GM08714 (cell line): ENCODE results near the gene FDX2.
"Not testable (repeated sequence)": the region's sequence is repeated elsewhere in the genome, so short reads cannot be mapped to it uniquely, and the experiment has no call there.

Source experiments
- H3K4me3 ChIP-seq: fragments of 200-500 bp; sonication (Bioruptor generic); 2 replicates; pipeline ENCODE4 v1.5.1; 2014; ENCODE audit warnings: mild to moderate bottlenecking, low read length, inconsistent platforms
- ZNF274 ChIP-seq: IDR thresholded peaks from 2 replicates; pipeline ENCODE4 v1.6.1; 2012; ENCODE audit warnings: mild to moderate bottlenecking, low read depth, low read length

FDX2 gene

GRCh38 chr19:10289167-10289835 lies 26.5 kb downstream of the FDX2 start:
- TF ChIP-seq ZNF274 = no peak
- H3K4me3 ChIP-seq = peak overlapping the region; percentile 38; the same call in 1 of the 2 replicates

GRCh38 chr19:10288662-10289166 lies 27.1 kb downstream of the FDX2 start:
- peak overlapping the region; percentile 38; the same call in 1 of the 2 replicates for H3K4me3 ChIP-seq
- TF ChIP-seq ZNF274 = no peak

GRCh38 chr19:10286803-10287737 lies 28.7 kb downstream of the FDX2 start, which contains the start of gene ICAM4:
Gene ICAM4 (plus strand): TSS chr19:10286955. CDS start chr19:10287013, 58 bp downstream.
- no peak within 1 kb of the TSS for H3K4me3 ChIP-seq
- no peak for TF ChIP-seq ZNF274

DNA sequence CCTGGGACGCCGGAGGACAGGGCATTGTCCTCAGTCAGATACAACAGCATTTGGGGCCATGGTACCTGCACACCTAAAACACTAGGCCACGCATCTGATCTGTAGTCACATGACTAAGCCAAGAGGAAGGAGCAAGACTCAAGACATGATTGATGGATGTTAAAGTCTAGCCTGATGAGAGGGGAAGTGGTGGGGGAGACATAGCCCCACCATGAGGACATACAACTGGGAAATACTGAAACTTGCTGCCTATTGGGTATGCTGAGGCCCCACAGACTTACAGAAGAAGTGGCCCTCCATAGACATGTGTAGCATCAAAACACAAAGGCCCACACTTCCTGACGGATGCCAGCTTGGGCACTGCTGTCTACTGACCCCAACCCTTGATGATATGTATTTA lies 30.4 kb downstream of the FDX2 start:
- H3K4me3 ChIP-seq = no peak overlapping the region
- TF ChIP-seq ZNF274 = no peak

GRCh38 chr19:10284960-10285278 lies 30.9 kb downstream of the FDX2 start:
- no peak overlapping the region for H3K4me3 ChIP-seq
- TF ChIP-seq ZNF274 = no peak

DNA sequence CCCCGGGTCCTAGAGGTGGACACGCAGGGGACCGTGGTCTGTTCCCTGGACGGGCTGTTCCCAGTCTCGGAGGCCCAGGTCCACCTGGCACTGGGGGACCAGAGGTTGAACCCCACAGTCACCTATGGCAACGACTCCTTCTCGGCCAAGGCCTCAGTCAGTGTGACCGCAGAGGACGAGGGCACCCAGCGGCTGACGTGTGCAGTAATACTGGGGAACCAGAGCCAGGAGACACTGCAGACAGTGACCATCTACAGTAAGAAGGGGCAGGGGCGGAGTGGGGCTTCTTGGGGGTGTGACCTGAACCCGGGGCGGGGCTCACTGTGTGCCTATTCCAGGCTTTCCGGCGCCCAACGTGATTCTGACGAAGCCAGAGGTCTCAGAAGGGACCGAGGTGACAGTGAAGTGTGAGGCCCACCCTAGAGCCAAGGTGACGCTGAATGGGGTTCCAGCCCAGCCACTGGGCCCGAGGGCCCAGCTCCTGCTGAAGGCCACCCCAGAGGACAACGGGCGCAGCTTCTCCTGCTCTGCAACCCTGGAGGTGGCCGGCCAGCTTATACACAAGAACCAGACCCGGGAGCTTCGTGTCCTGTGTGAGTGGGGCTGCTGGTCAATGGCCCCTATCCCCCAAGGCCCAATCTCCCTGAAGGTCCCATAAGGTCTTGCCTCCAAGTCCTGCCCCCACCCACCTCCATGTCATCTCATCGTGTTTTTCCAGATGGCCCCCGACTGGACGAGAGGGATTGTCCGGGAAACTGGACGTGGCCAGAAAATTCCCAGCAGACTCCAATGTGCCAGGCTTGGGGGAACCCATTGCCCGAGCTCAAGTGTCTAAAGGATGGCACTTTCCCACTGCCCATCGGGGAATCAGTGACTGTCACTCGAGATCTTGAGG lies 31.5 kb downstream of the FDX2 start:
- TF ChIP-seq ZNF274 = no peak
- no peak overlapping the region for H3K4me3 ChIP-seq

DNA sequence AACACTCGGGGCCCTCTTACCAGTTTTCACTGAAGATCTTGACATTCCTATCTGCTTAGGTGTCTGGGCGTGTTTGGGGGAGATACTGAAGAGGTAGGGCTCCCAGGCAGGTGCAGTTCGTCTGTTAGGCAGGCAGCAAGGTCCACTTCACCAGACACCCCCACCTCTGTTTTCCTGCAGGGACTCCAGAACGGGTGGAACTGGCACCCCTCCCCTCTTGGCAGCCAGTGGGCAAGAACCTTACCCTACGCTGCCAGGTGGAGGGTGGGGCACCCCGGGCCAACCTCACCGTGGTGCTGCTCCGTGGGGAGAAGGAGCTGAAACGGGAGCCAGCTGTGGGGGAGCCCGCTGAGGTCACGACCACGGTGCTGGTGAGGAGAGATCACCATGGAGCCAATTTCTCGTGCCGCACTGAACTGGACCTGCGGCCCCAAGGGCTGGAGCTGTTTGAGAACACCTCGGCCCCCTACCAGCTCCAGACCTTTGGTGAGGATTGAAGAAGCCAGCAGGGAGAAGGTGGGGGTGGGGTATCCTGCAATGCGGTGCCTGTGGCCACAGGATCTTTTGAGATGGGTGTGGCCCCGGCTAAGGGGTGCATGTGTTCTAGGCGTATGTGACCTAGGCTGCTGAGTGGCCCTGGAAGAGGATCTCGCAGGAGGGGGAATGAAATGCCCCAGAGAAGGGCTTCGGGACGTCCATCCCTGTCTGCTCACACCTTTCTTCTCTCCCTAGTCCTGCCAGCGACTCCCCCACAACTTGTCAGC lies 32.3 kb downstream of the FDX2 start:
- no peak for TF ChIP-seq ZNF274
- H3K4me3 ChIP-seq = no peak overlapping the region

DNA sequence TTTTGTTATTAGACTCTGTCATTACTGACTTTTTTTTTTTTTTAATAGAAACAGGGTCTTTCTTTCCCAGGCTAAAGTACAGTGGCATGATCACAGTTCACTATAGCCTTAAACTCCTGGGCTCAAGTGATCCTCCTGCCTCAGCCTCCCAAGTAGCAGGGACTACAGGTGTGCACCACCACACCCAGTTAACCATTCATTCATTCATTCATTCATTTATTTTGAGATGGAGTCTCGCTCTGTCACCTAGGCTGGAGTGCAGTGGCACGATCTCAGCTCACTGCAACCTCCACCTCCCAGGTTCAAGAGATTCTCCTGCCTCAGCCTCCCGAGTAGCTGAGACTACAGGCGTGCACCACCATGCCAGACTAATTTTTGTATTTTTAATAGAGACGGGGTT lies 33.8 kb downstream of the FDX2 start:
- H3K4me3 ChIP-seq = not testable (repeated sequence)

DNA sequence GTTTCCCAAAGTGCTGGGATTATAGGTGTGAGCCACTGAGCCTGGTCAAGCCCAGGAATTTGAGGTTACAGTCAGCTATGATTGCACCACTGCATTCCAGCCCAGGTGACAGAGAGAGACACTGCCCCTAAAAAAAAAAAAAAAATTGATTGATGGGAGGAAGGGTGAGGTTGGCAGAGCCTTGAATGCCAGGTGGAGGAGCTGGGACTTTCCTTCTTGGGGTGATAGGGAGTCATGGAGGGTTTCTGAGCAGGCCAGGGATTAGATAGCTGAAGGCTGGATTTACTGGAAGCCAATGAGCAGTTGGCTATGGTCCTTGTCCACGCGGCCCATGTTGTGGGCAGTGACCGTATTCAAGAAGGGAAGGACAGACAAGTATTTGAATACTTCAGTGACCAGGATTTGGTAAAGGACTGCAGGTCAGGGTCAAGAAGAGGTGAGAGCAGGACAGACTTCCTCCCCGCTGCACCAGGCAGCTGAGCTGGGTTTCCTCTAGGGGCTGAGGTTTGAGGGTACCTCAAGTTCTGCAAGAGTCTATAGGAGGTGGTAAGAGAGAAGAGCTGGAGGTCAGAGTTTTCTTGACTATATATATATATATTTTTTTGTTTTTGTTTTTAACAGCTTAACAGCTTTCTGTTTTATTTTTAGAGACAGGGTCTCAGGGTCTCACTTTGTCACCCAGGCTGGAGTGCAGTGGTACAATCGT lies 35.9 kb downstream of the FDX2 start:
- H3K4me3 ChIP-seq = no peak overlapping the region
- TF ChIP-seq ZNF274 = no peak

- TF ChIP-seq ZNF274 = no peak
- no peak overlapping the region for H3K4me3 ChIP-seq
These were observed 36.9 kb downstream of the FDX2 start for GRCh38 chr19:10278935-10279334.

DNA sequence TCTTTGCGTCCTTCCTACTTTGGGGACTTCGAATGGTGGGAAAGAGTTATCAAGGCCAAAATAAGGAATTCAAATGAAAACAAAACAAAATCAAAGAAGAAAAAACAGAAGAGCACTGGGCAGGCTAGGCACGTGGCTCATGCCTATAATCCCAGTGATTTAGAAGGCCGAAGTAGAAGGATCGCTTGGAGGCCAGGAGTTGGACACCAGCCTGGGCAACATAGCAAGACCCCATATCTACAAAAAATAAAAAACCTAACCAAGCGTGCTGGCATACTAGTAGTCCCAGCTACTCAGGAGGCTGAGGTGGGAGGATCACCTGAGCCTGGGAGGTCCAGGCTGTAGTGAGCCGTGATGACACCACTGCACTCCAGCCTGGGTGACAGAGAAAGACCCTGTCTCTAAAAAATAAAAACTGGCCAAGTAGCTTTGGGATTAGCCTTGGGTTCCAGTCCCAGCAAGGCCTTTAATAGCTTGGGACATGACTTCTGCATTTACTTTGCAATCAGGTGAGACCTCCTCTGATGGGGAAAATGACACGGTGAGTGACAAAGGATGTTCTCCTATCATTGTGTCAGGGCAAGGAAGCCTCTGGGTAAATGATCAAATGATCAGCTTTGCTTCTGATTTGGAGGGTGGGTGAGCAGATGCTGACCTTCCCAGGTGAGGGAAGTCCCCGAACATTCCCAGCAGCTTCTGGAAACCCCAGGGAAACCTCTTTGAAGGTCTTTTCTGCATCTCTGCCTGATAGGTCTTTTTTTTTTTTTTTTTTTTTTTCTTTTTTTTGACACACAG lies 37.8 kb downstream of the FDX2 start:
- no peak overlapping the region for H3K4me3 ChIP-seq
- TF ChIP-seq ZNF274 = no peak

DNA sequence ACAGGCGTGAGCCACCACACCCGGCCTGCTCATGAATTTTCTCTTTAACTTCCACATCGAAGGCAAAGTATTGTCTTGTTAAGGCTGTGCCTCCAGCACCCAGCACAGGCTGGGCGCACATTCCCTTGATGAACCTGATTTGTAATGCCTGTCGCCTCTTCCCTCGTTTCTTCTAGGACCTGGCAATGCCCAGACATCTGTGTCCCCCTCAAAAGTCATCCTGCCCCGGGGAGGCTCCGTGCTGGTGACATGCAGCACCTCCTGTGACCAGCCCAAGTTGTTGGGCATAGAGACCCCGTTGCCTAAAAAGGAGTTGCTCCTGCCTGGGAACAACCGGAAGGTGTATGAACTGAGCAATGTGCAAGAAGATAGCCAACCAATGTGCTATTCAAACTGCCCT lies 41.2 kb downstream of the FDX2 start:
- TF ChIP-seq ZNF274 = no peak
- no peak overlapping the region for H3K4me3 ChIP-seq

DNA sequence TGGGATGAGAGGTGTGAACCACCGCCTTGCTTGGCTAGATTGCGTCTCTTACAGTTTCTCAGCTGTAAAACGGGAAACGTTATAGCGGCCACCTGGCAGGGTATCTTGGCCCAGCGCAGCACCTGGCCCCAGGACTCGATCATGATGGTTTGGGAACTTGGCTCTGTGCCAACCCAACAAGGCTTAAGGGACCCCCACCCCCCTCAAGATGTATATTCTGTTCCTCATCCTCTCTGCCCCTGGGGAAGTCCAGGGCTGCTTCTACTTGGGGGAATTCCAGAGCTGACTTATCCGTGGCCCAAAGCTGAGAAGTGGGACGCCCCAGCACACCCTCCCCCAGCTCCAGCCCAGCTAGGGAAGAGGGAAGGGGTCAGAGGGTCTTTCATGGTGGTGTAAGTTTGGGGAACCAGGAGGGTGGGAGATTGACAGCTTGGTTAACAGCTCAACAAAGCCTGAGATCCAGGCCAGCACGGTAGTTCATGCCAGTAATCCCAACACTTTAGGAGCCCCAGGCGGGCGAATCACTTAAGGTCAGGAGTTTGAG lies 44.2 kb downstream of the FDX2 start:
- no peak for TF ChIP-seq ZNF274
- H3K4me3 ChIP-seq = peak overlapping the region; percentile 69
